Measurements from ENCODE around the gene MED26.
A peak's percentile ranks its signal among the peaks of the same experiment; 100 is the strongest.

The MED26 gene

DNA sequence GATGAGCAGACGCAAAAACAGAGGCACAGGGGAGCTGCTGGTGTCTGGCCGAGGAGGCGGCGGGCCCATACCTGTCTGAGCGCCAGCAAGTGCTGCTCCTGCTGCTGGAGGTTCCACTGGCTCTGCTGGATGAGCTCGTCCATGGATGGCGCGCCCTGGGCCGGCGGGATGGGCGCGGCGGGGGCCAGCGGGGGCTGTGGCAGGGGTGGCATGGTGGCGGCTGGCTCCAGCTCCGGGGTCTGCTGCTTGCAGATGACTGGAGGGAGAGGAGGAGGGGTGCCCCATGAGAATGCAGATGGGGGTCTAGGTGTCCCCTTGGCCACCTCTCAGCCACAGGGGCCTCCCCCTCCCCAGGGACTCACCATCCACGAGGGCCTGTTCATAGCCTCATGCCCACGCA, 92.6 kb downstream of the MED26 start:
- DNase-seq = no peak

DNA sequence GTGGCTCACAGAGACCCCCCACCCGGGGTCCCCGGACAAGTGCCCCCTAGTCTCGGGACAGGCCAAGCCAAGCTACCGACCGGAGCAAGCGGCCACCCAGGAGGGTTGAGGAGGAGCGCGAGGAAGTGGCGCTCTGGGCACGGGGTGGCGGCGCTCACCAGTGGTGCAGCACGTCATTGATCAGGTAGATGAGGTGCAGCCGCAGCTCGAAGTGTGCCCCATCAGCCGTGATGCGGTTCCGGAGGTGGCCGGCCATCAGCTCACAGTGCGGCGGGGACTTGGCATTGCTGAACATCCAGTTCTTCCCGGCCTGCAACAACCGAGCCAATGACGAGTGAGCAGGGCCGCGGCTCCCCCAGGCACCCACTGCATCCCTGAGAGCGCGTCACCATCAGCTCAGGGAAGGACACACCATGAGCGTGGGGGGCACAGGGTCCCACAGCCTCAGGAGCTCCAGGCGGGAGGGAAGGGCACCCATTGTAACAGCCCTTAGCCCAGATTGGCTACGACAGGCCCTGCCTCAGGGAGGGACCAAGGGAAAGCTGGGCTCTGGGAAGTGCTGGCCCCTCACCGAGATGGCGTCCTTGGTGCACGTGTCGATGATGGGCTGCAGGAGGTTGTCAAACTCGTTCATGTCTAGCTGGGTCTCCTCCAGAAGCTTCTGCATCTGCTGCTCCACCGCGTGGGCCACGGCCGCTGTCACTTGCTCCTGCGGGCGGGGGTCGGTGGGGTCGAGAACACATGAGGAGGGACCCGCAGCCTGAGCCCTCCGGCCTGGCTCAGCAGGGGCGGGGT, 95.4 kb downstream of the MED26 start:
- no peak for DNase-seq

DNA sequence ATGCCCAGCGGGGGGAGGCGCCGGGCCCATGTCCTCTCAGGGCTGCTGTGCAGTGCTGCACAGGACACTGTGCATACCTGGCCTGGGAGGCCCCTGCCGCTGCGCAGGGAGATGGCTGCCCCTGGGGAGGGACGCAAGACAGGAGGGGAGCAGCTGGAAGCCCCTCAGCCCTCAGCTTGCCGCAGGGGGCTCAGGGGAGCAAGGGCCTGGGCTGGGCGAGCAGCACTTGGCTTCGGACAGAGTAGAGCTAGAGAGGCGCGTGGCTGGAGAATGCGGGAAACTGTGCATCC, 96.7 kb downstream of the MED26 start:
- DNase-seq = no peak

DNA sequence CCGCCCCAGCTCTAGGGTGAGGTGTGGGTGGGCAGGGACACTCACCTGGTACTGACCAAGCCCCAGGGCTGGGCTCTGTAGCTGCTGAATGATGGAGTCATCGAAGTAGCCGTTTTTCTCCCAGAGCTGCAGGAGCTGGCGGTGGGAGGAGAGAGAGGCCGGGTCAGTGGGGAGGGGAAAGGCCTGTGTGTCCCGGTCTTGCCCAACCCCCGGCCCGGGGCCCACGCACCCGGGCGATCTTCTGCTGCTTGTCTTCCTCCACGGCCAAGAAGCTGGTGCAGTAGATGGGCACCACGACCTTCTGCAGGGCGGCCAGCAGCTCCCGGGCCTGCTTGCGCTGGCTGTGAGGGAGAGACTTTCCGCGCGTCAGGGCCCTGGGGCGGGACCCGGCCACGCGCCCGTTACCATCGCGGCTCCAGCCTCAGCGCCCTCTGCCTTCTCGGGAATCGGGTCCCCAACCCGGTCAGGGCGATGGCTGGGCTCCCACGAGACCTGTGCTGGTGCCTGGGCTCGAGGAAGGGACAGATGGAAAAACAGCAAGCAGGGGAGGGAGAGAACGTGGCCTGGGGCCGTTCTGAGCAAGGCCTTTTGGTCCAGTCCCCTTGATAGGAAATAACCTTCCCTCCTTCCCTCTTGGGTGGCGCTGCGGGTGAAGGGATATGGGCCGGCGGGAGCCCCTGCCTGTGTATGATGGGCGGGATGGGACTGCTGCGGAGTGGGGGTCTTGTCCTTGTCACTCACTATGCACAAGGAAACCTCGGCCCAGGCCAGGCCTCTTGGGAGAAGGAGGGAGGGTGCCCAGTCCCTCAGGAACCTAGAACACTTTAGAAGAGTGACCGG, 97.2 kb downstream of the MED26 start:
- no peak for DNase-seq

DNA sequence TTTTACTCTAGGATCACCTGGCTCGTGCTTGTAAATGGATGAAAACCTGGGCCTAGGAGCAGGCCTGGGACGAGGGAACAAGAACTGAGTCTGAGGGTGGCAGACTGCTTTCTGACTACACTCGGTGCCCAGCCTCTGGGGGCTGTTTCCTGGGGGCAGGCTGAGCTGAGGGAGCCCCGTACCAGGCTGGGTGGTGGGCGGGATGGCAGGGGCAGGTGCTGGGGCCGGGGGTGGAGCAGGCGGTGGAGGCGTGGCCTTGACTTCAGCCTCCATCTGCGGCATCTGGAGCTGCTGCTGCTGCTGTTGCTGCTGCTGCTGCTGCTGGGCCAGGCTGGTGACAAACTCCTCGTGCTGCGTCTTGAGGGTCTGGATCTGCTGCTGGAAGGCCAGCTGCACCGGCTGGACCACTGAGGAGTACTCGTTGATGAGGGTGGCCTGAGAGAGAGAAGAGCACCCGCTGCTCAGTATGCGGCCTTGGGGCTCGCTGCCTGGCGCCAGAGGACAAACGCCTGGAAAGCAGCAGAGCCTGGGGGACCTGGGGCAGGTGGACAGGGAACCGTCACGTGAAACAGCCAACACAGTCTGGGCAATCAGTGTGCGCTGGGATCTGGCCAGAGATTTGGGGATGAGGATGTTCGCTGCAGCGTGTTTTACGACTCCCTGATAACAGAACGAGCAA, 98.4 kb downstream of the MED26 start:
- no peak for DNase-seq

DNA sequence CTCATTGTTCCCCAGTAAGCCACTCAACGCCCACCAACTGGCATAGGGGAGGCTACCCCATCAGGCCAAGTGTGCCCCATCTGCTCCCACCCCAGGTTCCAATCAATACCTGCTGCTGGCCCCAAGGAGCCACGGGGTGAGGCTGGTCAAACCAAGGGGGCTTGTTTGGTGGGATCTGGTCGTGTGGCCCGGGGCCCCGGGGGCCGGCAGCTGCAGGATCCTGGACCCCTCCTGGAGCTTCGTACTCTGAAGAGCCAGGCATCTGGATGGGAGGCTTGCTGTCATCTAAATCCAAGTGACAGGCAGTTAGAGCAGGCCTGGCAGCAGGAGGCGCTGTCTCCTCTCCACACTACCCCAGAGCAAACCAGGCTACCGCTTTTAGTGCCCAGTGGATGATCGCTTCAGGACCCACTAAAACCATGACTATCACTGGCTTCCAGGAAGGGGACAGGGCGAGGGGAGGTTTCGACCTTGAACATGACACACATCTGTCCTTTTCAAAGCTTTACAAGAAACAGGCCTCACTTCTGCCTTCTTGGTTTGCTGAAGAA, 100.0 kb downstream of the MED26 start:
- DNase-seq = peak in 3 of 5 donors; percentile 25 to 39 (median 26)

DNA sequence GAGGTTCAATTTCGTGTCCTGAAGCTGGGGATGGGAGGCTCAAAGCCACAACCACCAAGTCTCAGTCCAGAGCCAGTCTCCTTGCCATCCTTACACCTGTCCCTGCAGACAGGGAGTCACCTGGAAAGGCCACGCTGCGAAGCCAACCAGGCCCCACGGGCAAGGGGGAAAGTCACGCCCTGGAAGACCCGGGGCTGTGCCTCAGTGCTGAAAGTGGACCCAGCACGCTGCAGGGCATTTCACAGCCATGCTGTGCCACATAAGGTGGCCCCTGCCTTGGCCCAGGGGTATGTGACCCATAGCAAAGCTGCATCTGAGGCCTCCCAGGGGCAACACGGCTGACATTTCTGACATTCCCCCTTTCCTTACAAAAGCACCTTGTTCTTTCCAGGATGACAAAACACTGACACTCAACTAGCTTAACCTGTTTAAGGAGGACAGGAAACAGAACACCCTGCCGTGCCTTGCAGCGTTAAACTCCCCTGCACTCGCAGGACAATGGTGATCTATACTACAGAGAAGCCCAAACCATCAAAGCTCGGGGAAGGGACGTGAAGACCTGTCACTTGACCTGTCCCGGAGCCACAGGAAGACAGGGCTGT, 100.6 kb downstream of the MED26 start:
- DNase-seq = no peak

DNA sequence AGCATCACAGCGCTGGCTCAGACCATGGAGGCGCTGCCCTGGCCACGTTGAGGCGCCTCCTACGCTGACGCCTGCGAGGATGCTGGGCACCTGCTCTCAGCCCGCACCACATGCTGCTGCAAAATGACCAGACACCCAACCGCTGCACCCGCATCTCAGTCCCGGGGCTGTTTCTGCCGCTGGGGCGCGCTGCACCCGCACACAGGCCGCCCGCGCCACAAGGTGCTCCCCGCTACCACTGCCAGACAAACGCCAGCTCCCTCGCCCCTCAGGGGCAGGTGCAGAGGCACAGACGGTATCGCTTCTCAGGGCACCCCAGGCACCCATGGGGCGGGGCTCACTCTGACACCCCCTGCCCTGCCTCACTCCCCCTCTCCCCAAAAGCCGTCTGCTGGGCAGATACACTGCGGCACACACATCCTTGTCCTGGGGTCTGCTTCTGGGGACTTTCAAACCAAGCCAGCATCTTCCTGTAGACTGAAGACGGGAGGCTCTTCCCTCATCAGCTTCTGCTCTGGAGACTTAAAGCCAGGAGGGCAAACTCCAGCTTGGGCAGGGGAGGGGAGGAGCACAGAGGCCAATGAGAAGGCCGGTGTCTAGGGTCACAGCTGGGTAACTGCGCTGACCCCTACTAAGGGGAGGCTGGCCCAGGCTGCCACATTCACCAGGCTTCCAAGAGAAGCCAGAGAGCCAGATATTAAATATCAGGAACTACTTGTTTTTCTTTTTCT, 102.1 kb downstream of the MED26 start:
- no peak for DNase-seq

DNA sequence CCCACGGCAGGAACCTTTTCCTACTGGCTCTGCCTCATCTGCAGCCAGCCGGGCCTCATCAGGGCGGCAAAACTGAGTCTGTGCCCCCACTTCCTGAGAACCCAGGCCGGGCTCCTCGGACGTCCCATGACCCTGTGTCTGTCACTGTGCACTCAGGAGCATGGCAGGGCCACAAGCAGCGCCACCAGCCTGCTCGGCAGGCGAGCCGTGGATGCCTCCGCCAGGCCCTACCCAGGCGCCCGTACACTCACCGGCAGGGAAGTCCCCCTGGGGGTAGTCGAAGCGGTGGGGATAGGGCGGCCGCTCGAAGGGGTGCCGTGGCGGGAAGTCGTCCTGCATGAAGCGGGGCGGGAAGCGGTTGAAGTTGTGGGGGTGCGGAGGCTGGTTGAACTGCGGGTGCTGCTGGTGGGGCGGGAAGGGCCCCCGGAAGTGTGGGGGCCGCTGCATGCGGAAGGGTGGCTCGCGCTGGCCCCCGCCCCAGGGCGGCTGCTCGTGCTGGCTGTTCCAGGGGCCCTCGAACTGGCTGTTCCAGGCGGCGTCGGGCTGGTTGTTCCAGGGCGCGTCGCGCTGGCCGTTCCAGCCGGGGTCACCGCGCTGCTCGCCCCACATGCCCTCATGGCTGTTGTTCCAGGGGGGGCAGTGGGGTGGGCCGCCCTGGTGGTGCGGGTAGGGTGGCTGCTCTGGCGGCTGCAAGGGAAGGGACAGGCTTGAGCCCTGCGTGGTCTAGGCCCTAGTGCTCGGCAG, 102.8 kb downstream of the MED26 start:
- no peak for DNase-seq

All from T-helper 1 cell (primary cell).